ENCODE data around the gene LHX3.
"Not testable (repeated sequence)": the region's sequence is repeated elsewhere in the genome, so short reads cannot be mapped to it uniquely, and the experiment has no call there.

LHX3 gene

DNA sequence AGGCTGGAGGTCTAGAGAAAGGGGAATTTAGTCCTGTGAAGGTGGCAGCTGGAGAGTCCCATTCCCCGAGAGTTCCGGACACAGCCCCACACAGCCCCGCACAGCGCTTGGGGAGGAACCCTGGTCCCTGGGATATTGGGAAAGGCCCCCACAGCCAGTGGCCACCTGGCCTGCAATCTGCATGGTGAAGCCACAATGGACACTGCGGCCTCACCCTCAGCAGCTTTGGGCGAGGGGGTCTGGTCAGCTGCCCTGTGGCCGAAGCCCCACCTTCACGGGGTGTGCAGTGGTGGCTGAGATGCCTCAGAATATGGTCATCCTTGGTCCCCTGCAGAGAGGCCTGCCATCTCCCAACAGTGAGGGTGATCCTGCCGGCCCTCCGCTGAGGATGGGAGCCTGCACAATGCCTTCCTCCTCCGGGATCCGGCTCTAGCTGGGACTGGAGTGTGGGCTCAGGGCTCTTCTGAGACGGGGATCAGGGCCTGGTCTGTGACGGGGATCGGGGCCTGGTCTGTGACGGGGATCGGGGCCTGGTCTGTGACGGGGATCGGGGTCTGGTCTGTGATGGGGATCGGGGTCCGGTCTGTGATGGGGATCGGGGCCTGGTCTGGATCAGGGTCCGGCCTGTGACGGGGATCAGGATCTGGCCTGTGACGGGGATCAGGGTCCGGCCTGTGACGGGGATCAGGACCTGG lies 52.9 kb downstream of the LHX3 start:
- DNase-seq = no peak

DNA sequence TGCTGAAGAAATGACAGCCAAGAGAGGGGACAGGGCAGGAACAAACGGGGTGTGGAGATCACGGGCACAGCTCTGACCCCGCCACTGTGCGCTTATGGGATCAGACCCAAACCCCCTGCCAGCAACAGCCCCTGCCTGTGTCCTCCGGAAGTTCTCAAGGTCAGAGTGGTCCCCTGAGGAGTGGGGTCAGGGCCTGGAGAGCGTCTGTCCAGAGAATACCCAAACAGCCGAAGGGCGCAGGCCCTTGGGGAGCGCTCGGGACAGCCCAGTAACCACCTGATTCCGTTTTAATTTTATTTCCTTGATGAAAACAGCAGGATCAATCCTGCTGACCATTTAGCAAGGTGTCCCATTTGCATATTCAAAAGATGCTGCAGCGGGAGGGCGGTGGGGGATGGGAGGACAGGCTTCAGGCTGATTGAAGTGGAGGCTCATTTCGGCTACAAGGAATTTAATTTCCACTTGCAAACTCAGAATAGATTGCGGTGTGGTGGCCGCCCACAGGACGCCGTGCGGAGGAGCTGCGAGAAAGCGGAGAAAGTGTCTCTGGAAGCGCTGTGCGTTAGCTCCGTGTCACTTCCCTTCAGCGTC lies 53.6 kb downstream of the LHX3 start:
- DNase-seq = no peak

DNA sequence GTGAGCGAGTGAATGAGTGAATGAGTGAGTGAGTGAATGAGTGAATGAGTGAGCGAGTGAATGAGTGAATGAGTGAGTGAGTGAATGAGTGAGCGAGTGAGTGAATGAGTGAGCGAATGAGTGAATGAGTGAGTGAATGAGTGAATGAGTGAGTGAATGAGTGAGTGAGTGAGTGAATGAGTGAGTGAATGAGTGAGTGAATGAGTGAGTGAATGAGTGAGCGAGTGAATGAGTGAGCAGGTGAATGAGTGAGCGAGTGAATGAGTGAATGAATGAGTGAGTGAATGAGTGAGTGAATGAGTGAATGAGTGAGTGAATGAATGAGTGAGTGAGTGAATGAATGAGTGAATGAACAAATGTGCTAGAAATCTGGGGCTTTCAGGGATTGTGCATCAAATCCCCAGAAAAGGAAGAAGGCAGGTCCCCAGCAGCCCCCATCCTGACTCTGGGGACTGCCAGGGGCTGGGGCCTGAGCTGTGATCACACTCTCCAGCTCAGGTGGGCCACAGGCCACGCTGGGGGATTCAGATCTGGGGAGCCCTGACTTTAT lies 54.2 kb downstream of the LHX3 start:
- not testable (repeated sequence) for DNase-seq

DNA sequence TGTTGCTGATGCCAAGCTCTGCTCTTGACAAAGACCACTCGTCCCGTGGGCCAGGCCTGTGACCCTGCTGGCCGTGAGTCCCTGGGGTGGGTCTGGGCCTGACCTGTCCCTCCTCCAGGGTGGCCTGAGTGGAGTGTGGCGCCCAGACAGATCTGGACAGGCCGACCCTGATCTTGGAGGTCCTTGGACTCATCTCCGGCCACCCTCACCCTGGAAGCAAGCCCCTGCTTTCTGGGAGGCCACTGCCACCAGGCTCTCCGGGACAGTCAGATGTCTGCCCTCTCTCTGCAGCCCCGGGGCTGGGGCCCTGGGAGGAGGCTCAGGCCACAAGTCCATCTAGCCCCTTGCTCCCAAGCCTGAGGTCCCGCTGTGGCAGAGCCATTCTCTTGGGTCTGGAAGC lies 55.1 kb downstream of the LHX3 start:
- no peak for DNase-seq

DNA sequence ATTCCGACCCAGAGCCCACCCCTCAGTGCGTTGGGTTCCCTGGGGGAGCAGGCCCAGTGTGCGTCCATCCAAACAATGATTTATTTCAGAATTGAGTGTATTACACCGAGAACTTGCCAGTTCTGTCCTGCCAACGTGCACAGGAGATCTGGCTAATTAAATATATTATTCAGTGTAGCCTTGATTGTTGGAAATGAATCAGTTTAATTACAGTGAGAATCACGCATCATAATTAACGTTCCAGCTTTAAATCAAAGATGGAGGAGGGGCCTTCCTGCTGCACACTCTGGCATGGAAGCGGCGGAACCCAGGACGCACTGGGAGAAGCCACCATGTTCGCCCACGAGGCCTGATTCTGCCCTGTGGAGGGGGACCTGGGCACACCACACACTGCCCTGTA lies 55.6 kb downstream of the LHX3 start:
- DNase-seq = no peak

DNA sequence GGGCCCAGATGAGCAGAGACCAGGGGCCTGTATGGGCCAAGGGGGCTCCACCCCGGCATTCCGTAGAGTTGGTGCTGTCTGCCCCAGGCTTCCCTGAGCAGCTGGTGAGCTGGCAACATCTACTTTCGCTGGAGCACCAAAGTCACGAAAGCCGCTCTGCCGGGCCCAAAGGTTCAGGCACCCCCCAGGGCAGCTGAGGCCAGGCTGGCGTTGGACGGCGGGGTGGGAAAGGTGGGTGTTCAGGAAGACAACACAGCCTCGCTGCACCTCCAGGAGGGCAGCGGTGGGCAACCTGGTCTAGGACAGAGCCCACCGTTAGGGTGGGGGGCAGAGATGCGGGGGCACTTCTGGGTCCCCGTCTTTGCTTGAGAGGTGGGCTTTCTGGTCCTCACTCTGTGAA lies 56.2 kb downstream of the LHX3 start:
- DNase-seq = no peak

DNA sequence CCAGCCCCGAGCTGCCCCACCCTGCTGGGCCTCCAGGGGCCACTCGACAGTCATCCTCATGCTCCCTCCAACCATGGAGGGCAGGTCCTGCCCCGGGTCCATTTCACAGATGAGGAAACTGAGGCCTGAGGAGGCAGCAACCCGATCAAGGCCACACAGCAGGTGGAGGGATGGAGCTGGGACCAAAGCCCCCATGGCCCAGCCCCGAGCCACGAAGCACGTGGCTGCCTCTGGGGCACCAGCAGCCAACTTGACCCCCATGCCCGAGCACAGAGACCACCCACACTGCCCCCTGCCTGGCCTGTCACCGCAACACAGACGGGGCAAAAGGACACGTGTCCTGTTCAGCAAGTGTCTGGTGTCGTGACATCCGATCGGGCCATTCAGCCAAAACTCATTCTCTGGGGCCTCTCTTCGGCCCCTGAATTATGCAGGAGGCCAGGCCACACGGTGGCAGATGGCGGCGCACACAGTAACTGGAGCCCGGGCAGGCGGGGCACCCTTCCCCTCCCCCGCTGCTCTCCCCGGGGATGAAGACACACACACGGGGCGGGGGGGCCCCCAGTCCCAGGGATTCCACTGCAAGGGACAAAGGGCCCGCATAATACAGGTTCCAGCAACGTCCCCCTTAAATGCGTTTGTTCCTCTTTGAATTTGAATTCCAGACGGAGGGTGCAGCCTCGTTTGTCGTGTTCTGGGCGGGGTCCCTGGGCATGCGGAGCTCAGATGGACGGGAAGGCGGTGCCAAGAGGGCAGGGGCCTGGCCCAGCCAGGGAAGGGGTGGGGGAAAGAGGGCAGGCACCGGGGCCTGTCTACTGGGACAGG lies 56.8 kb downstream of the LHX3 start:
- DNase-seq = no peak

DNA sequence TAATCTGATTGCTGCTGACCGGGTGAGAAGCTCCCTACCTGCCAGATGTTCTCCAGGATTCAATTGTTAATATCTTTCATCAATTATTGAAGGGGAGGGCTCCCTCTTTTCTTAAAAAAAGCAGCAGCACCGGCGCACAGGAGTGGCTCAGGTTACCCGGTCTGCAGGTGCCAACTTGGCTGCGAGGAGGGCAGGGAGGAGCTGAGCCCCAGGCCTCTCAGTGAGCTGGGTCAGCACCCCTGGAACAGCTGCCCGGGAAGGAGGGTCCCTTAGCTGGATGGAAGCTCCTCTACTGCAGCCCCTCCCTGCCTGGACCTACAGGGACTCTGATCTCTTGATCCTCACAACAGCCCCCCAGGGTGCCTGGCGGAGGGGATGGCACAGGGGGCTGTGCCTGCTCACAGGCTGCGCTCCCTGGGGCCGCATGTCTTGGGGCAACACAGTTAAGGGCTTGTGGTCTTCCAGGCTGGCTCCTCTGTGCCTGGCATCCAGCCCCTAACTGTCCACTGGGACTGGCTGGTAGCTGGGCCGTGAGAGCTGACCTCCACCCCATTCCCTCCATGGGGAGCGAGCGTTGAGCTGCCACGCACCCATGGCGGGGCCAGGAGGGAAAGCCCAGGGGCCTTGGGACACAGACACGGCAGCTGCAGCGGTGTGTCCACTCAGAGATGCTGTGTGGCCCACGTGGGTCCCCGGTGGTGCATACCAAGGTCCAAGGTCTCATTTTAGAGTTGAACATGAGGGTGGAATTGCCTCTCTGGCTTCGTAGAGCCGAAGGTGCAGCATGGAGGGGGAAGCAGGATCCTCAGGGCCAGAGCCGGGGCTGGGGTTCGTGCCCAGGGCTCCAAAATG lies 57.7 kb downstream of the LHX3 start:
- DNase-seq = no peak

Data from NCI-H1436 treated with DMSO at 0.1 percent for 48 hours (cell line).